ENCODE data around the gene SLC25A24. TPM values are rescaled to one million over a fixed set of nuclear protein-coding genes. Genes with fewer than 3 reads are reported as not detected.

Gene SLC25A24
- total RNA-seq, 1 experiment from 2014 or later, result 35.4 TPM

- Histone ChIP-seq H3K9me3 (ENCODE audit: low read depth, low read length, poor library complexity, severe bottlenecking) (peaks cover 20% of the 10 kb centered on the region), H3K4me1 (ENCODE audit: insufficient read depth, low read length, poor library complexity, severe bottlenecking) (peaks cover 9% of the 10 kb centered on the region), H3K27ac (ENCODE audit: low read depth, low read length, poor library complexity, severe bottlenecking) (peak overlapping the region; percentile 83), H3K36me3 (ENCODE audit: insufficient read depth, low read length, poor library complexity, severe bottlenecking) (peaks cover 34% of the 10 kb centered on the region), H3K4me3 (ENCODE audit: low read depth, low read length, poor library complexity, severe bottlenecking) (peak overlapping the region; percentile 90), H3K27me3 (replicated peaks; ENCODE audit: insufficient read depth, low read depth, low read length, poor library complexity) (no peaks in the 10 kb centered on the region)
- CTCF ChIA-PET, result no interaction called here
- intact Hi-C loops (cut with micrococcal nuclease; ENCODE audit: unreplicated experiment), result no loop called here
- peak; percentile 51 for DNase-seq (ENCODE audit: low spot score)
- TF ChIP-seq EZH2 (IDR thresholded peaks at IDR 0.05; ENCODE audit: borderline replicate concordance, low read depth, low read length, poor library complexity, severe bottlenecking) (no peak), CTCF (conservative IDR thresholded peaks at IDR 0.05; ENCODE audit: low read depth, low read length) (no peak)
- no TSS peak for BruUV-seq (replicated peaks)
- POLR2A ChIA-PET (ENCODE audit: low non-redundant PET), result no interaction called here
Measured at GRCh38 chr1:108199201-108199691, 897 bp downstream of the SLC25A24 start.

DNA sequence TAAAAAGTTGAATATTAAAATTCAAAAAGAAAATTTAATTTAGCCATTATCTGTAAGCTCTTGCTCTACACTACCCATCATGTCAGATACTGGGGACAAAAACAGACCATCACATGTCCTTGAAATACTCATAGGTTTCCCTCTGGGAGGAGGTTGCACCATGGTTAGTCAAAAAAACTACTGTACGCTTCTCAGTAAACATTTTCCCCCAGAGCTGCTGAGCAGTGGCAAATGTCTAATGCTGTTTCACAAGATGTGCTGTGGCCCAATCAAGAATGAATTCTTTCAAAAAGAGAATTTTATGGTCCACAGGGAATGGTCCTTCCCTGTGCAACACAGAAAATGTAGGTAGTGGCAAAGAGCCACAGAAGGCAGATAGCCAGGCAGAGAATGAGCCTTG is 6.1 kb downstream of the SLC25A24 start:
- H3K4me3 ChIP-seq (ENCODE audit: low read depth, low read length, poor library complexity, severe bottlenecking), result no peak overlapping the region
- DNase-seq (ENCODE audit: low spot score), result no peak
- peaks cover 20% of the 10 kb centered on the region for H3K9me3 ChIP-seq (ENCODE audit: low read depth, low read length, poor library complexity, severe bottlenecking)
- BruUV-seq (replicated peaks), result no TSS peak
- H3K36me3 ChIP-seq (ENCODE audit: insufficient read depth, low read length, poor library complexity, severe bottlenecking), result peaks cover 38% of the 10 kb centered on the region
- intact Hi-C loops (cut with micrococcal nuclease; ENCODE audit: unreplicated experiment), result no loop called here
- no peaks in the 10 kb centered on the region for H3K27me3 ChIP-seq (replicated peaks; ENCODE audit: insufficient read depth, low read depth, low read length, poor library complexity)
- H3K27ac ChIP-seq (ENCODE audit: low read depth, low read length, poor library complexity, severe bottlenecking), result no peak overlapping the region
- ChIA-PET POLR2A (ENCODE audit: low non-redundant PET) (no interaction called here), CTCF (no interaction called here)
- peaks cover 5% of the 10 kb centered on the region for H3K4me1 ChIP-seq (ENCODE audit: insufficient read depth, low read length, poor library complexity, severe bottlenecking)
- TF ChIP-seq CTCF (conservative IDR thresholded peaks at IDR 0.05; ENCODE audit: low read depth, low read length), result no peak
- TF ChIP-seq EZH2 (IDR thresholded peaks at IDR 0.05; ENCODE audit: borderline replicate concordance, low read depth, low read length, poor library complexity, severe bottlenecking), result no peak

DNA sequence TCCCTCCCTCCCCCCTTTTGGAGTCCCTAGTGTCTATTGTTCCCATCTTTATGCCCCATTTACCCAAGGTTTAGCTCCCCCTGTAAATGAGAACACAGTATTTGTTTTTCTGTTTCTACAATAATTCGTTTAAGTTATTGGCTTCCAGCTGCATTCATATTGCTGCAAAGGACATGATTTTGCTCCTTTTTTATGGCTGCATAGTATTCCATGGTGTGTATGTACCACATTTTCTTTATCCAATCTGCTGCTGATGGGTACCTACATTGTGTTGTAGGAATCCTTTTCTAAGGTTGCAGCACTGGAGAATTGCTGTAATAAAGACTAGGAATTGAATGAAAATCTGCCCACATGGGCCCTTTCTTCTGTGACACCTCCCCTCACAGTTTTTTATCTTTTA is 6.8 kb downstream of the SLC25A24 start:
- peaks cover 20% of the 10 kb centered on the region for H3K9me3 ChIP-seq (ENCODE audit: low read depth, low read length, poor library complexity, severe bottlenecking)
- intact Hi-C loops (cut with micrococcal nuclease; ENCODE audit: unreplicated experiment), result no loop called here
- POLR2A ChIA-PET (ENCODE audit: low non-redundant PET), result no interaction called here
- no peak for DNase-seq (ENCODE audit: low spot score)
- H3K4me3 ChIP-seq (ENCODE audit: low read depth, low read length, poor library complexity, severe bottlenecking), result no peak overlapping the region
- H3K4me1 ChIP-seq (ENCODE audit: insufficient read depth, low read length, poor library complexity, severe bottlenecking), result no peaks in the 10 kb centered on the region
- H3K27me3 ChIP-seq (replicated peaks; ENCODE audit: insufficient read depth, low read depth, low read length, poor library complexity), result no peaks in the 10 kb centered on the region
- no TSS peak for BruUV-seq (replicated peaks)
- no peak overlapping the region for H3K27ac ChIP-seq (ENCODE audit: low read depth, low read length, poor library complexity, severe bottlenecking)
- CTCF ChIA-PET, result no interaction called here
- peaks cover 38% of the 10 kb centered on the region for H3K36me3 ChIP-seq (ENCODE audit: insufficient read depth, low read length, poor library complexity, severe bottlenecking)
- TF ChIP-seq EZH2 (IDR thresholded peaks at IDR 0.05; ENCODE audit: borderline replicate concordance, low read depth, low read length, poor library complexity, severe bottlenecking) (no peak), CTCF (conservative IDR thresholded peaks at IDR 0.05; ENCODE audit: low read depth, low read length) (no peak)
